Peyer's patch (tissue), 4 donors: Measurements from ENCODE around the gene B3GALNT2.

ENCODE experiments used
- CTCF ChIP-seq, 6 experiments: fragments of 450-650 bp in 4 of 6; fragments of 200-600 bp in 2 of 6; sonication (generic) in 1 of 6; IDR thresholded peaks; one replicate each; pipeline ENCODE4 v1.5.1; 2017 to 2019; ENCODE audit warnings: antibody characterized with exemption in 6 of 6, mild to moderate bottlenecking in 3 of 6, moderate library complexity in 1 of 6
- POLR2A ChIP-seq, 2 donors: fragments of 450-650 bp; IDR thresholded peaks; one replicate each; pipeline ENCODE4 v1.5.1; 2017; ENCODE audit warnings: antibody characterized with exemption in 2 of 2, mild to moderate bottlenecking in 2 of 2, moderate library complexity in 2 of 2

GRCh38 chr1:235430991-235431390 lies 73.3 kb downstream of the B3GALNT2 start:
- TF ChIP-seq POLR2A (IDR thresholded peaks at IDR 0.05): no peak
- TF ChIP-seq CTCF (IDR thresholded peaks at IDR 0.05): no peak
